Bladder microvascular endothelial cell (primary cell): ENCODE results near the gene TPBG. TPM values are rescaled to one million over a fixed set of nuclear protein-coding genes. Genes with fewer than 3 reads are reported as not detected.

Experiments
- total RNA-seq: library from RNA; depleted of rRNA; stranded (reverse); fragments of >200 nt; gene quantifications from 2 replicates; pipeline ENCODE4 v1.2.3, GENCODE V29; 2014

TPBG gene, protein sequence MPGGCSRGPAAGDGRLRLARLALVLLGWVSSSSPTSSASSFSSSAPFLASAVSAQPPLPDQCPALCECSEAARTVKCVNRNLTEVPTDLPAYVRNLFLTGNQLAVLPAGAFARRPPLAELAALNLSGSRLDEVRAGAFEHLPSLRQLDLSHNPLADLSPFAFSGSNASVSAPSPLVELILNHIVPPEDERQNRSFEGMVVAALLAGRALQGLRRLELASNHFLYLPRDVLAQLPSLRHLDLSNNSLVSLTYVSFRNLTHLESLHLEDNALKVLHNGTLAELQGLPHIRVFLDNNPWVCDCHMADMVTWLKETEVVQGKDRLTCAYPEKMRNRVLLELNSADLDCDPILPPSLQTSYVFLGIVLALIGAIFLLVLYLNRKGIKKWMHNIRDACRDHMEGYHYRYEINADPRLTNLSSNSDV
- 5.7 and 6.0 TPM in 2 replicates for total RNA-seq

DNA sequence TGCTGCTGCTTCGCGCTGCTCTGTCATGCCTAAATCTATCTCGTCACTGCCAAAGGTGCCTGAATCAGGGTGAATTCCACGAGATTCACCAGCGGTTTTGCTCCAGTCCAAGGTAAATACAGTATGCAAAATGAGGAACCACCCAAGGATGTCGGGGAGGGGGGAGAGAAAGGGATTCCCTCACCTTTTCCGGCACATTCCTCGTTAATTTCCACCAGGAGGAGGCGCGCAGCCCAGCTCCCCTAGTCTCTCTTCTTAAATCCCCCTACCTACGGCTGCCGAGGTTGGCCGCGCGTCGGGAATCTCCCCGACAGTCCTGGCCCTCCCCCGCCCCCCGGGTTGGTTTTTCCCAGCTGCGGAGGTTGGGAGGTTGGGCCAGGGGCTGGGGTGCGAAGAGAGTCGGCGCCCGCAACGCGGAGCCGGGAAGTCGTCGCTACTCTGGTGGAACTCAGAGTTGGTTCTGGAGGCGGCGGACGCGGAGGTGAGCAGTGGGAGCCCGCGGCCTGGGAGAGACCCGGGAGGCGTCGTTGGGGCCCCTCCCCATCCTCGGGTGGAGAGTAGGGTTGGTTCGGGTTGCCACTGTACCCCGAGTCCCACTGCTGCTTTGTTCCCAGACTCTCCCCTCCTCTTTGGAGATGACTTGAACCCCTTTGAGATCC is at the start of gene TPBG:
Gene TPBG, plus strand, starts transcription at position 390 of the 659 bp plus-strand sequence. CDS start 1,145 bp downstream, outside the sequence.

Other genes with a start within 250 kb of the TPBG start
- 30.8 and 49.2 TPM in 2 replicates for gene IBTK, start 116.1 kb upstream of the TPBG start, total RNA-seq